Endothelial cell of umbilical vein (primary cell): ENCODE measurements around the gene SCTR. TPM values are rescaled to one million over a fixed set of nuclear protein-coding genes. Genes with fewer than 3 reads are reported as not detected.

ENCODE experiments used
- BruUV-seq: library from RNA; stranded (reverse); fragments of 400-500 nt; replicated peaks from 2 replicates; lab custom pipeline; 2021; lab: Mats Ljungman, UMichigan
- CTCF ChIA-PET: fragments of 300-600, 350-600 bp; sonication (Branson Sonifier 250); formaldehyde crosslinking; loops from one replicate; lab custom pipeline; 2021; ENCODE audit warnings: antibody characterized with exemption, inconsistent platforms; lab: Charles Lee
- POLR2A ChIA-PET: fragments of 300-600, 350-600 bp; sonication (Branson Sonifier 250); formaldehyde crosslinking; loops from one replicate; lab custom pipeline; 2021; ENCODE audit warnings: antibody characterized with exemption, inconsistent platforms; lab: Charles Lee
- DNase-seq: peaks from one replicate; pipeline ENCODE4 v3.0.0-alpha.2; 2011; ENCODE audit warnings: low read depth, low spot score
- FAIRE-seq: peaks from 2 replicates; lab custom pipeline; 2011; peaks lifted over from hg19 to GRCh38; lab: Jason Lieb, UNC
- H2AFZ ChIP-seq: 2 replicates; pipeline ENCODE4 v1.6.0; 2012; ENCODE audit warnings: low read depth, low read length, control low read depth, inconsistent platforms
- H3K27ac ChIP-seq: 2 replicates; pipeline ENCODE4 v1.5.1; 2011; ENCODE audit warnings: low read depth, mild to moderate bottlenecking, control low read depth, low read length, moderate library complexity; ENCODE audit not compliant: insufficient read depth
- H3K27me3 ChIP-seq, 2 experiments: 2 replicates each; pipeline versions ENCODE4 v1.6.0 to v1.6.1; 2011; ENCODE audit warnings: low read length in 2 of 2, mixed read lengths in 1 of 2; ENCODE audit not compliant: control insufficient read depth in 2 of 2, insufficient read depth in 2 of 2
- H3K36me3 ChIP-seq, 2 experiments: 2 replicates in 1 of 2; 3 replicates in 1 of 2; pipeline ENCODE4 v1.5.1; 2011; ENCODE audit warnings: low read length in 2 of 2, mild to moderate bottlenecking in 1 of 2, moderate library complexity in 1 of 2; ENCODE audit not compliant: control insufficient read depth in 2 of 2, insufficient read depth in 2 of 2; ENCODE audit errors: extremely low read depth in 1 of 2
- H3K4me1 ChIP-seq: 3 replicates; pipeline ENCODE4 v1.5.1; 2011; ENCODE audit warnings: mild to moderate bottlenecking, low read length; ENCODE audit not compliant: control insufficient read depth, insufficient read depth; ENCODE audit errors: extremely low read depth
- H3K4me2 ChIP-seq: 2 replicates; pipeline ENCODE4 v1.6.1; 2011; ENCODE audit warnings: low read length, control low read depth, mixed read lengths; ENCODE audit not compliant: insufficient read depth
- H3K4me3 ChIP-seq, 3 experiments: fragments of 200-600 bp in 1 of 3; sonication (generic), shearing (Covaris generic) in 1 of 3; replicated peaks in 1 of 3; 2 replicates each; pipeline ENCODE4 v1.5.1; 2011 to 2016; ENCODE audit warnings: control low read depth in 3 of 3, low read length in 3 of 3, mild to moderate bottlenecking in 2 of 3, inconsistent platforms in 1 of 3, low read depth in 1 of 3, moderate library complexity in 1 of 3; ENCODE audit not compliant: insufficient read depth in 1 of 3
- H3K79me2 ChIP-seq: 2 replicates; pipeline ENCODE4 v1.6.0; 2012; ENCODE audit warnings: low read length, inconsistent platforms; ENCODE audit not compliant: control insufficient read depth, insufficient read depth
- H3K9ac ChIP-seq: replicated peaks from 2 replicates; pipeline ENCODE3; 2011; ENCODE audit warnings: low read length, control low read depth; ENCODE audit not compliant: insufficient read depth; ENCODE audit errors: extremely low read depth
- H3K9me1 ChIP-seq: replicated peaks from 3 replicates; pipeline ENCODE4 v1.6.0; 2011; ENCODE audit warnings: mild to moderate bottlenecking, low read length; ENCODE audit not compliant: control insufficient read depth, insufficient read depth; ENCODE audit errors: extremely low read depth
- H3K9me3 ChIP-seq: replicated peaks from 2 replicates; pipeline ENCODE4 v1.5.1; 2012; ENCODE audit warnings: low read length, inconsistent platforms; ENCODE audit not compliant: control insufficient read depth, insufficient read depth
- H4K20me1 ChIP-seq: replicated peaks from 2 replicates; pipeline ENCODE3; 2011; ENCODE audit warnings: mild to moderate bottlenecking, low read length; ENCODE audit not compliant: control insufficient read depth, insufficient read depth; ENCODE audit errors: extremely low read depth
- CTCF ChIP-seq, 2 donors: IDR thresholded peaks; 1 replicate in 1 of 2; 2 replicates in 1 of 2; pipeline ENCODE4 v1.5.1; 2011; ENCODE audit warnings: low read length in 2 of 2, mild to moderate bottlenecking in 2 of 2, moderate library complexity in 2 of 2, control low read depth in 1 of 2, inconsistent platforms in 1 of 2, low read depth in 1 of 2; ENCODE audit not compliant: insufficient read depth in 1 of 2; ENCODE audit errors: extremely low read depth in 1 of 2
- EZH2 ChIP-seq: IDR thresholded peaks from 2 replicates; pipeline ENCODE4 v1.6.1; 2012; ENCODE audit warnings: borderline replicate concordance, low read depth, mild to moderate bottlenecking, moderate library complexity, low read length, inconsistent platforms; ENCODE audit not compliant: severe bottlenecking
- FOS ChIP-seq: IDR thresholded peaks from 2 replicates; pipeline ENCODE4 v1.6.1; 2011; ENCODE audit warnings: mild to moderate bottlenecking, low read length, moderate library complexity, borderline replicate concordance; ENCODE audit not compliant: insufficient read depth
- GATA2 ChIP-seq: IDR thresholded peaks from 2 replicates; pipeline ENCODE4 v1.7.0; 2011; ENCODE audit warnings: low read depth, mild to moderate bottlenecking, moderate library complexity, mixed read lengths, low read length; ENCODE audit not compliant: insufficient read length, insufficient read depth
- JUN ChIP-seq: IDR thresholded peaks from 2 replicates; pipeline ENCODE4 v1.6.1; 2011; ENCODE audit warnings: borderline replicate concordance, low read depth; ENCODE audit not compliant: insufficient read length, insufficient read depth
- MAX ChIP-seq: IDR thresholded peaks from 2 replicates; pipeline ENCODE4 v1.6.1; 2011; ENCODE audit not compliant: insufficient read depth, insufficient read length
- MYC ChIP-seq: IDR thresholded peaks from one replicate; pipeline ENCODE4 v1.6.1; 2011; ENCODE audit warnings: mild to moderate bottlenecking, low read depth, low read length
- POLR2A ChIP-seq: IDR thresholded peaks from 2 replicates; pipeline ENCODE4 v1.6.1; 2012; ENCODE audit warnings: low read depth, mild to moderate bottlenecking, control low read depth, low read length
- POLR2AphosphoS5 ChIP-seq: IDR thresholded peaks from 2 replicates; pipeline ENCODE4 v1.6.1; 2012; ENCODE audit warnings: low read depth, mild to moderate bottlenecking, control low read depth, low read length, moderate library complexity; ENCODE audit not compliant: insufficient read depth
- dilution Hi-C: fragments of 300-500 bp; cut with MboI; formaldehyde crosslinking; loops from one replicate; pipeline ENCODE4 v1.15.0; 2019; ENCODE audit warnings: low sequenced_read_pairs; ENCODE audit not compliant: extremely low pct_ligation_motif_present
- intact Hi-C: fragments of 100-400 bp; cut with micrococcal nuclease; formaldehyde crosslinking; loops from one replicate; pipeline ENCODE4 v1.10.0; 2022
- polyA plus RNA-seq, 4 experiments: library from polyadenylated mRNA; depleted of rRNA in 3 of 4; stranded (reverse) in 3 of 4; unstranded in 1 of 4; fragments of >200 nt; gene quantifications; 2 replicates each; pipeline versions ENCODE4 v1.2.1 to v1.2.3, GENCODE V29; 2011 to 2012; ENCODE audit warnings: missing spikeins in 1 of 4
- total RNA-seq: library from RNA; stranded (reverse); gene quantifications from 2 replicates; pipeline ENCODE4 v1.2.3, GENCODE V29; 2021

The SCTR gene
- total and polyA plus RNA-seq, 2 donors (not counting 3 experiments of a cell fraction or from before 2014, with no cell fraction given), result not detected

DNA sequence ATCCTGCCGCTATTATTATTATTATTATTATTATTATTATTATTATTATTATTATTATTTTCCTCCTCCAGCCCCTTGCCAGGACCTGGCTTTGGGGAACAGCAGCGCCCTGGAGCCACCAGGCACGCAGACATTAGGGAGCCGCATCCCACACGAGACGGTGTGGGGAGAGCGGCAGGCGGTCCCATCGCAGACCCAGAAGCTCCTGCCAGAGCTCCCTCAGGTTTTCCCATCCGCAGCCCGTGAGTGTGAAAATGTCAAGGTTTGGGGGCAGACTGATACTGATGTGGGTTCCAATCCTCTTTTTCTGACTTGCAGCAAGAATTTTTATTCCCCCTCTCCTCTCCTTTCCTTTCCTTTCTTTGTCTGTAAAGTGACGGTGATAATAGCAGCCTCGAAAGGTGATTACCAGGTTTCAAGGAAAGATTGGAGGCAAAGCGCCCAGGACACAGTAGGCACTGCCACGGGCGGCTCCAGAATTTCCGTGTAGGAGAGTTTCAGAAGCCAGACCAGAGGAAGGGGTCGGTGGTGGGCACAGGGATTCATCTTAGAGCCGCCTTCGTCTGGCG, 816 bp downstream of the SCTR start:
- ChIA-PET POLR2A (no interaction called here), CTCF (interaction anchor here (1.6 kb wide), 1 partner anchor 10 kb away, joined by 7 read pairs; no protein-coding TSS in a partner anchor)
- dilution Hi-C loops, result no loop called here
- no peak overlapping the region for H3K4me3 ChIP-seq
- DNase-seq (no peak), FAIRE-seq (no peak)
- H3K4me1 ChIP-seq, result no peaks in the 10 kb centered on the region
- no peaks in the 10 kb centered on the region for H3K9me1 ChIP-seq
- no peaks in the 10 kb centered on the region for H3K79me2 ChIP-seq
- intact Hi-C loops, result no loop called here
- H3K27ac ChIP-seq, result no peak overlapping the region
- H2AFZ ChIP-seq, result no peak overlapping the region
- peaks cover 37 to 55% of the 10 kb centered on the region in 2 experiments for H3K27me3 ChIP-seq
- H3K36me3 ChIP-seq, result no peaks in the 10 kb centered on the region
- H3K9ac ChIP-seq, result no peak overlapping the region
- H3K4me2 ChIP-seq, result no peak overlapping the region
- BruUV-seq, result no TSS peak
- H3K9me3 ChIP-seq, result no peaks in the 10 kb centered on the region
- TF ChIP-seq FOS (no peak), GATA2 (no peak)
- H4K20me1 ChIP-seq, result no peaks in the 10 kb centered on the region

DNA sequence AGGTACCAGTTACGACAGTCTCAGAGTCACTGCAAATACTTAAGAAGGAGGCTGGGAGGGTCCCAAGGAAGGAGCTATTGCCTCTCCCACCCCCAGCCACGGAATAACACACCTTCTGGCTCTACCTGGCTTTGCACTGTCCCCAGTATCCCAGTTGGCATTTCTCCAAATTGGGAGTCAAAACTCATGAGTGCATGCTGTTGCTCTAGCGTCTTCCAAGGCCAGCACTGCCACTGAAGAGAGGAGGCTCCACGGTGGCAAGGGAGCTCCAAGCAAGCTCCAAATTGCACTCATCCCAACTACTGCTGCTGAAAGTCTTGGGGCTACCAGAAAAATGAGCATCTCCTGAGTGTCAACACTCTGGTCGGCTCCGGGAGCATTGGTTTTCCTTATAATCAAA, 1.6 kb downstream of the SCTR start:
- CTCF ChIA-PET, result interaction anchor here (1.6 kb wide), 1 partner anchor 10 kb away, joined by 7 read pairs; no protein-coding TSS in a partner anchor
- peaks cover 35 to 47% of the 10 kb centered on the region in 2 experiments for H3K27me3 ChIP-seq
- H3K9me1 ChIP-seq, result no peaks in the 10 kb centered on the region
- no peaks in the 10 kb centered on the region for H3K36me3 ChIP-seq
- BruUV-seq, result no TSS peak
- intact Hi-C loops, result no loop called here
- H3K27ac ChIP-seq, result no peak overlapping the region
- H3K9me3 ChIP-seq, result no peaks in the 10 kb centered on the region
- no peak overlapping the region for H2AFZ ChIP-seq
- no peaks in the 10 kb centered on the region for H3K4me1 ChIP-seq
- no peak overlapping the region for H3K4me3 ChIP-seq
- POLR2A ChIA-PET, result no interaction called here
- no peak for DNase-seq
- TF ChIP-seq GATA2 (no peak), MYC (no peak), JUN (no peak), CTCF (IDR thresholded peaks at IDR 0.05; ENCODE audit: extremely low read depth in 1 of 2, insufficient read depth in 1 of 2, low read depth in 1 of 2, low read length in 2 of 2) (no peak), POLR2A (no peak), POLR2AphosphoS5 (no peak), MAX (no peak), EZH2 (no peak), FOS (no peak)
- H3K79me2 ChIP-seq, result no peaks in the 10 kb centered on the region
- H3K9ac ChIP-seq, result no peak overlapping the region
- no peaks in the 10 kb centered on the region for H4K20me1 ChIP-seq
- H3K4me2 ChIP-seq, result no peak overlapping the region
- dilution Hi-C loops, result no loop called here
- FAIRE-seq, result no peak
